Lower leg skin (tissue), 4 donors: ENCODE data around the gene MAPK14. TPM values are rescaled to one million over a fixed set of nuclear protein-coding genes. Genes with fewer than 3 reads are reported as not detected.

Source experiments
- DNase-seq, 2 donors: peaks; one replicate each; pipeline ENCODE4 v3.0.0-alpha.2; 2019; ENCODE audit warnings: low spot score in 2 of 2
- H3K4me3 ChIP-seq: fragments of 200-600 bp; sonication (generic); 2 replicates; pipeline ENCODE4 v1.5.1; 2017; ENCODE audit warnings: mild to moderate bottlenecking, low read depth; ENCODE audit not compliant: poor library complexity, severe bottlenecking
- POLR2A ChIP-seq, 2 donors: fragments of 450-650 bp; IDR thresholded peaks; one replicate each; pipeline ENCODE4 v1.6.1; 2016 to 2017; ENCODE audit warnings: antibody characterized with exemption in 2 of 2, mild to moderate bottlenecking in 1 of 2, moderate library complexity in 1 of 2
- WGBS, 2 donors: methylation state at CpG; one replicate each; pipeline ENCODE4 v1.1.5; 2018; 5-methylcytosine and 5-hydroxymethylcytosine counted together
- intact Hi-C: fragments of 100-400 bp; cut with DNase I; formaldehyde crosslinking; loops from one replicate; pipeline ENCODE4 v1.15.0; 2023; ENCODE audit warnings: low total_unique reads
- total RNA-seq, 4 donors: library from RNA; depleted of rRNA; stranded (reverse); fragments of >200 nt; gene quantifications; one replicate each; pipeline ENCODE4 v1.1.0, GENCODE V29; 2016
- TF ChIP-seq, protein P1 (sequence below), 3 donors: fragments of 450-650 bp; IDR thresholded peaks; one replicate each; pipeline ENCODE4 v1.5.1; 2016; ENCODE audit warnings: antibody characterized with exemption in 3 of 3, mild to moderate bottlenecking in 3 of 3, moderate library complexity in 2 of 3

The MAPK14 gene
- total RNA-seq, 4 donors from 2014 or later: 63.0 to 153 (median 77.7) TPM

- WGBS, 2 donors: 73 to 80% methylated on average over 4 of the region's 4 CpGs
- no peak for DNase-seq
- no peak overlapping the region for H3K4me3 ChIP-seq
- TF ChIP-seq, protein P1, sequence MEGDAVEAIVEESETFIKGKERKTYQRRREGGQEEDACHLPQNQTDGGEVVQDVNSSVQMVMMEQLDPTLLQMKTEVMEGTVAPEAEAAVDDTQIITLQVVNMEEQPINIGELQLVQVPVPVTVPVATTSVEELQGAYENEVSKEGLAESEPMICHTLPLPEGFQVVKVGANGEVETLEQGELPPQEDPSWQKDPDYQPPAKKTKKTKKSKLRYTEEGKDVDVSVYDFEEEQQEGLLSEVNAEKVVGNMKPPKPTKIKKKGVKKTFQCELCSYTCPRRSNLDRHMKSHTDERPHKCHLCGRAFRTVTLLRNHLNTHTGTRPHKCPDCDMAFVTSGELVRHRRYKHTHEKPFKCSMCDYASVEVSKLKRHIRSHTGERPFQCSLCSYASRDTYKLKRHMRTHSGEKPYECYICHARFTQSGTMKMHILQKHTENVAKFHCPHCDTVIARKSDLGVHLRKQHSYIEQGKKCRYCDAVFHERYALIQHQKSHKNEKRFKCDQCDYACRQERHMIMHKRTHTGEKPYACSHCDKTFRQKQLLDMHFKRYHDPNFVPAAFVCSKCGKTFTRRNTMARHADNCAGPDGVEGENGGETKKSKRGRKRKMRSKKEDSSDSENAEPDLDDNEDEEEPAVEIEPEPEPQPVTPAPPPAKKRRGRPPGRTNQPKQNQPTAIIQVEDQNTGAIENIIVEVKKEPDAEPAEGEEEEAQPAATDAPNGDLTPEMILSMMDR (IDR thresholded peaks at IDR 0.05): no peak
- TF ChIP-seq POLR2A (IDR thresholded peaks at IDR 0.05): no peak
- intact Hi-C loops: no loop called here
Observed at GRCh38 chr6:36114798-36115408, 87.3 kb downstream of the MAPK14 start.

DNA sequence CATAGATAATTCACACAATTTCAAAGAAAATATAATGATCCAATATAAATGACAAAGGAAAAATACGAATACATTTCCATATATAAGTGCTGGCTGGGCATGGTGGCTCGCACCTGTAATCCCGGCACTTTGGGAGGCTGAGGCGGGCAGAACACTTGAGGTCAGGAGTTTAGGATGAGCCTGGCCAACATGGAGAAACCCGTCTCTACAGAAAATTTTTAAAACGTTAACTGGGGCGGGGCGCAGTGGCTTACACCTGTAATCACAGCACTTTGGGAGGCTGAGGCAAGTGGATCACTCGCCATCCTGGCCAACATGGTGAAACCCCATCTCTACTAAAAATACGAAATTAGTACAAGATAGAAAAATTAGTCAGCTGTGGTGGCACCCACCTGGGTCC lies 87.8 kb downstream of the MAPK14 start:
- no peak overlapping the region for H3K4me3 ChIP-seq
- TF ChIP-seq, protein P1 (IDR thresholded peaks at IDR 0.05): no peak
- TF ChIP-seq POLR2A (IDR thresholded peaks at IDR 0.05): no peak
- 93 to 94% methylated on average over 10 of the region's 10 CpGs for WGBS, 2 donors
- no peak for DNase-seq
- intact Hi-C loops: no loop called here

DNA sequence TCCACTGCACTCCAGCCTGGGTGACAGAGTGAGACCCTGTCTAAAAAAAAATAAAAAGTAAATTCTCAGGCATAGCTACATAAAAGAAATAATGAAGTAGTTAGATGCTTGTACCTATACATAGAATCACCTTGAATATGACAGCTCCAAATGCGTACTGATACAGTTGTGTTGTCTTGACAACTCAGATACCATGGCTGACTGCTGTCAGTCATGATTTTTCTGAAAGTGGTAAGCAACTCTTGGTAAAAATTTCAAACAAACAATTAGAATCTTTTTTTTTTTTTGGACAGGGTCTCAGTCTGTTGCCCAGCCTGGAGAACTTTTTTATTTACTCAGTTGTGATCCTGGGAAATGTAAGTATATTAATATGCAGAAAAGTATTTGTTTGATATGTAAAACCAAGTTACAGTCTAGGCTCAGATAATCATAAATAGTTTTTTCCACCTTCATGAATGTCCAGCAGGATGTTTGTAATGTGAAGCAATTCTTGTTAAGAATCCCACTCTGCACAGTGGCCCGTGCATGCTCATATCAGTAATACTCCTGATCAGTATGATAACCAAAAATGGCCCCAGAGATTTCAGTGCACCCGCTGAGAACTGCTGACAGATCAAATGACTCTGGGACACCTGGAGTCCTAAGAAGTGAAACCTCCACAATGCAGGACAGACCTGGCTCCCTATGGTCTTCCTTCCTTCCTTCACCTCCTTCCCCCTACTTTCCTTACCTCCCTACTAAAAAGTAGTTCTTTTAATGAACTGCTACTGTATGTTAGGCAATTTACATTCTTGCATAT lies 88.7 kb downstream of the MAPK14 start:
- TF ChIP-seq, protein P1 (IDR thresholded peaks at IDR 0.05): no peak
- no peak for TF ChIP-seq POLR2A (IDR thresholded peaks at IDR 0.05)
- H3K4me3 ChIP-seq: no peak overlapping the region
- intact Hi-C loops: no loop called here
- WGBS, 2 donors: 76 to 87% methylated on average over 3 of the region's 3 CpGs
- DNase-seq: no peak

DNA sequence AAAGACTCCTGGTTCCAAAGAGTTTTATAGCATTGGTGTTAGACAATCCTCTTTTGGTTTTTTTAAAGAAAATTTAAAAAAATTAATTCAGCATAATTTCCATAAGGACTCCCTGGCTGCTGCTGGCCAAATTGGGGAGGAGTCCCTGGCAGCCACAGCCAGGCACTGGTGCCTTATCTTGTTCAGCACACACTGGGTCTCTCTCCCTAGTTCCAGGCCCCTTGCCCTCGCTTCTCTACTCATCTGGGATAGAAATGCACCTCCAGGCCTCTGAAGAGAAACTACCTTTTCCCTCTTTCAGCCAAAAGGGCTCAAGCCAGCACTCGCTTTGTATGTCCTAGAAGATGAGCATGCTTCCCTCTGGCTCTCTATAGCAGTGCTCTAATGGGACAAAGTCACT lies 89.3 kb downstream of the MAPK14 start:
- no peak for TF ChIP-seq POLR2A (IDR thresholded peaks at IDR 0.05)
- TF ChIP-seq, protein P1 (IDR thresholded peaks at IDR 0.05): no peak
- no peak for DNase-seq

GRCh38 chr6:36117658-36118549 lies 90.3 kb downstream of the MAPK14 start:
- intact Hi-C loops: no loop called here
- DNase-seq: no peak
- TF ChIP-seq, protein P1 (IDR thresholded peaks at IDR 0.05): no peak
- TF ChIP-seq POLR2A (IDR thresholded peaks at IDR 0.05): no peak
- WGBS, 2 donors: 69 to 76% methylated on average over 8 of the region's 8 CpGs
- no peak overlapping the region for H3K4me3 ChIP-seq

More for the DNA sequence above, 89.3 kb downstream of the MAPK14 start:
- no peak overlapping the region for H3K4me3 ChIP-seq
- intact Hi-C loops: no loop called here
- 94 to 96% methylated on average over 2 of the region's 2 CpGs for WGBS, 2 donors
